ENCODE data around the gene SPIN4. TPM values are rescaled to one million over a fixed set of nuclear protein-coding genes. Genes with fewer than 3 reads are reported as not detected.
"Not testable (repeated sequence)": the region's sequence is repeated elsewhere in the genome, so short reads cannot be mapped to it uniquely, and the experiment has no call there.

SPIN4 gene
- polyA plus RNA-seq (ENCODE audit: insufficient read depth in 1 of 5, insufficient read length in 5 of 5, low replicate concordance in 1 of 5) = 10 to 100 TPM; 16.7 to 27.6 (median 18.9) TPM
- long read RNA-seq, donor 1, full-length matches to known transcripts = 33 of 33 reads
- long read RNA-seq, donor 1, partial matches to known transcripts = 0 of 33 reads
- long read RNA-seq, donor 1, other reads (novel, unspliced or antisense) = 0 of 33 reads
- long read RNA-seq, donor 2, full-length matches to known transcripts = 19 of 19 reads
- long read RNA-seq, donor 2, partial matches to known transcripts = 0 of 19 reads
- long read RNA-seq, donor 2, other reads (novel, unspliced or antisense) = 0 of 19 reads
- long read RNA-seq, donor 3, full-length matches to known transcripts = 27 of 27 reads
- long read RNA-seq, donor 3, partial matches to known transcripts = 0 of 27 reads
- long read RNA-seq, donor 3, other reads (novel, unspliced or antisense) = 0 of 27 reads
- long read RNA-seq, donor 4, full-length matches to known transcripts = 18 of 18 reads
- long read RNA-seq, donor 4, partial matches to known transcripts = 0 of 18 reads
- long read RNA-seq, donor 4, other reads (novel, unspliced or antisense) = 0 of 18 reads
- long read RNA-seq, donor 5, full-length matches to known transcripts = 43 of 43 reads
- long read RNA-seq, donor 5, partial matches to known transcripts = 0 of 43 reads
- long read RNA-seq, donor 5, other reads (novel, unspliced or antisense) = 0 of 43 reads
- long read RNA-seq, donor 6, full-length matches to known transcripts = 35 of 35 reads
- long read RNA-seq, donor 6, partial matches to known transcripts = 0 of 35 reads
- long read RNA-seq, donor 6, other reads (novel, unspliced or antisense) = 0 of 35 reads
- long read RNA-seq, donor 7, full-length matches to known transcripts = 44 of 44 reads
- long read RNA-seq, donor 7, partial matches to known transcripts = 0 of 44 reads
- long read RNA-seq, donor 7, other reads (novel, unspliced or antisense) = 0 of 44 reads
- long read RNA-seq, donor 8, full-length matches to known transcripts = 4 of 4 reads
- long read RNA-seq, donor 8, partial matches to known transcripts = 0 of 4 reads
- long read RNA-seq, donor 8, other reads (novel, unspliced or antisense) = 0 of 4 reads

DNA sequence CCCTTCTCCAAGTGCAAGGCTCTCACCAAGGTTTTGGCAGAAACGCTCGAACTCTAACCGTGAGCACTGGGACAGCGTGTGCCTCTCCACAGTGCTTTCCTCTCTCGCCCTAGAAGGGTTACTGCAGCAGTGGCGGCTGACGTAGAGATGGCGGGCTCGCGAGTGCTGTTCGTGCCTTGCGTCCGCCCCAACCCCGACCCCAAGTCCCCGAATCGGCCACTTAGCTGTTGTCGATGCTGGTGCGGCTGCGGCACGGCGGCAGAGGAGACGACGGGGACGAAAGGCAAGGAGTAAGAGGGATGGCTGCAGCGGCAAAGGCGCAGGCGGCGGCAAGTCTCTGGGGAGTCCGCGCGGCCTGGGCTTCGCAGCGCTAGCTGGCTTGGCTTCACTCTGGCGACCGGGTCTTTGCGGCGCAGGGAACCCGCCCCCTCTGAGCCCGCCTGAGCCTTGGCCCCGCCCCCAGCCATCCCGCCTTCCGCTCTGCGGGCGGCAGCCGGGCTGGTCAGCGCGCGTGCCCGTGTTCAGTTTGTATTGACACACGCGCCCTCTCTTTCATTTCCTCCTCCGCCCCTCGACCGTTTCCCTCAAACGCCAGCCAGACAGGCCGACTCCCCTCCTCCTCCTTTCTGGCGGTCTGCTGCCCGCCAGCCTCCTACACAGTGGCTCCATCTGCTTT is at the start of gene SPIN4:
Gene SPIN4 (minus strand): TSS at position 392 of the 676 bp plus-strand sequence. CDS start 513 bp downstream, outside the sequence.
- DNase-seq = peak; percentile 87 to 90

DNA sequence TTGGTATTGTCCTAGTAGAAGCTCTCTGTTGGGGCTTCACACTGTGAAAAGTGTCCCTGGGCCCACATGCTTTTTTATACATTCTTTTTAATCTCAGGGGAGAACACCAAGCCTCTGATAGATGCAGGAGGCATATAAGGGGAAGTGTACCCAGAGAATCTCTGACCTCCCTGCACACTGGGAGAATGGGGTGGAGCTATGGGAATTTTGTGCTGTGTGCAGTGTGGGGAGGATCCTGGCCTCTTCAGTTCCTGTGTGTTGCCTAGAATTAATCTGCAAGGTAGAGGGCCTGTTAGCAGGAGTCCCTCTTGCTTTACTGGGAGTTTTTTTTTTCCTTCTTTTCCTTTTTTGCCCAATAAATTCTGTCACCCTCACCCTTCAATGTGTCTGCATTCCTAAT is 49.2 kb upstream of the SPIN4 start:
- no peak for DNase-seq

GRCh38 chrX:63394872-63395271 is 43.7 kb upstream of the SPIN4 start:
- DNase-seq = no peak

GRCh38 chrX:63393094-63393493 is 42.0 kb upstream of the SPIN4 start:
- not testable (repeated sequence) for DNase-seq

- no peak for DNase-seq
These were observed 36.3 kb upstream of the SPIN4 start for GRCh38 chrX:63387411-63387810.

GRCh38 chrX:63384263-63384662 is 33.1 kb upstream of the SPIN4 start:
- DNase-seq = not testable (repeated sequence)

DNA sequence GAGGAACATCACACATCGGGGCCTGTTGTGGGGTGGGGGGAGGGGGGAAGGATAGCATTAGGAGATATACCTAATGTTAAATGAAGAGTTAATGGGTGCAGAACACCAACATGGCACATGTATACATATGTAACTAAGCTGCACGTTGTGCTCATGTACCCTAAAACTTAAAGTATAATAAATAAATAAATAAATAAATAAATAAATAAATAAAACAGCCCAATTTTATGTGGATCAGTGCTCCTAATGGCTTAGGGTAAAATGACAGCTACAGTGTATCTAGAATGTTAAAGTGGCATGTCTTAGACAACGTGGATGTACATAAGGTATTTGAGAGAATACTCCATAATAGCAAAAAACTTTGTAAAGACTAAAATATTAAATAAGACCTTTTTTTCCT is 21.9 kb upstream of the SPIN4 start:
- DNase-seq = not testable (repeated sequence)

- DNase-seq = not testable (repeated sequence)
These were observed 16.6 kb upstream of the SPIN4 start for GRCh38 chrX:63367699-63368098.

GRCh38 chrX:63363788-63364187 is 12.7 kb upstream of the SPIN4 start:
- DNase-seq = no peak

- DNase-seq = no peak
These were observed 10.4 kb upstream of the SPIN4 start for GRCh38 chrX:63361494-63361893.

- DNase-seq = no peak
These were observed 3.4 kb upstream of the SPIN4 start for GRCh38 chrX:63354484-63354883.

DNA sequence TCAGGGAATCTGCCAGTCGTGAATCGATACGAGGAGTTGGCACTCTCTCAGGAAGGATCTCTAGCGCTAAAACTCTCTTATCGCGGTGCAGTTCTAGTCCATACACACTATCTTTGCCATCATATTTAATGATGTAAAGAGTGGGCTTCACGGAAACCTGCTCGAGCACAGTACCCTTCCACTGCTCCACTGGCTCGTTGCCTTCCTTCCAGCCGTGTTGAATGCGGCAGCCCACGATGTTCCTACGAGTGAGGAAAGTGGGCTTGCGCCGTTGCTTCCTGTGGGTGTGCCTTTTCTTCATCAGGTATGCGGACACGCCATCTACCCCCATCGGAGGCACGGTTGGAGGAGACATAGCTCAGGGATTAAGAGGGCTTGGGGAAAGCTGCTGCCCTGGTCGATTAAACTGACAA is 661 bp downstream of the SPIN4 start:
- DNase-seq = peak in 1 of 2 donors; percentile 21

DNA sequence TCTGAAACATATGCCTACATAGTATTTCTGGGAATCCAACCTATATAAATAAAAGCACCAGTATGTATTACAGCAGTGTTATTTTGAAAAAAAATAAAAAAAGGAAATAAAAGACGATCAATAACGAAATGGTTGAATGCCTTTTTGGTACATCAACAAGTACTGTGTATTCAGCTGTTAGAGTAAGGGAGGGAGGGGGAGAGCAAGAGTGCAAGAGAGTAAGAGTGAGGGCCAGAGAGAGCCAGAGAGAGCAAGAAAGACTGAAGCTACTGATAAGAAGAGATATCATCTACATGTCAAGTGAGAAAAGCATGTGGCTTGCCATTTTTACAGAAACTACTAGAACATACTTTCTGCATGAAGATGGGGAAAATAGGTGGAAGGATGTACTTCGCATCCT is 1.8 kb downstream of the SPIN4 start:
- DNase-seq = peak; percentile 7 to 14

- no peak for DNase-seq
These were observed 20.5 kb downstream of the SPIN4 start for GRCh38 chrX:63330681-63331080.

GRCh38 chrX:63327788-63328187 is 23.3 kb downstream of the SPIN4 start:
- DNase-seq = no peak

DNA sequence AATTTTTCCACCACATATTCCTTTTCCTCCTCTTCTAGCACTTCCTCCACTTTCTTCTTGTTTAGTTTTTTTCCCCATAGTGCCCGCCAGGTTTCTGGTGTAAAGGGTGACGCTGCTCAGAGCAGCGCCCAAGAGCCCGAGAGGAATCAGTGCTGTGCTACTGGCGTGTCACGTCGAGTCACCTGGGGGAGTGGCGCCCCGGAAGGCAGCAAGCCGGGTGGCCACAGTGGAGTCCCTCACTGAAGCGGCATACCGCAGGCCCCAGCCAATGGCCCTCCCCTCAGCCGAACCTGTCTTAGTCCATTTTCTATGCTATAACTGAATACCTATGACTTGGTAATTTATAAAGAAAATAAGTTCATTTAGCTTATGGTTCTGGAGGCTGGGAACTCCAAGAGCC is 51.5 kb downstream of the SPIN4 start:
- no peak for DNase-seq

Measured in right lung (tissue), 10 donors.